ENCODE measurements around the gene ZNF230.

ZNF230 gene

GRCh38 chr19:44050740-44051649, 48.2 kb downstream of the ZNF230 start:
- no peak for DNase-seq

- peak; percentile 65 for DNase-seq
Observed at GRCh38 chr19:44051650-44052402, 49.1 kb downstream of the ZNF230 start, which contains the start of gene ZNF223. Gene ZNF223, plus strand, starts transcription at chr19:44052036. Its CDS starts 3,141 bp downstream, at chr19:44055177.

- DNase-seq = no peak
Observed at GRCh38 chr19:44055870-44056269, 53.1 kb downstream of the ZNF230 start.

GRCh38 chr19:44059229-44059628, 56.5 kb downstream of the ZNF230 start:
- DNase-seq = no peak

- DNase-seq = no peak
Observed at GRCh38 chr19:44061038-44061437, 58.3 kb downstream of the ZNF230 start.

All from activated CD8-positive, alpha-beta memory T cell treated with anti-CD3 and anti-CD28 coated beads, Interleukin-2, amount 50 U/mL, for 48 hours (primary cell).